SU-DHL-6 (cell line): ENCODE measurements around the gene AIMP2.
A peak's percentile ranks its signal among the peaks of the same experiment; 100 is the strongest.
"Not testable (repeated sequence)": the region's sequence is repeated elsewhere in the genome, so short reads cannot be mapped to it uniquely, and the experiment has no call there.

Source experiments
- H2AFZ ChIP-seq: fragments of 200-600 bp; sonication (generic); 2 replicates; pipeline ENCODE4 v1.6.1; 2014; ENCODE audit warnings: low read depth, mild to moderate bottlenecking, moderate library complexity, mixed read lengths, antibody characterized with exemption, low read length; ENCODE audit not compliant: severe bottlenecking
- H3F3A ChIP-seq: fragments of 200-600 bp; shearing (Covaris generic); 2 replicates; pipeline ENCODE4 v1.6.0; 2016; ENCODE audit warnings: antibody characterized with exemption, mild to moderate bottlenecking; ENCODE audit not compliant: insufficient read depth
- H3K27ac ChIP-seq: fragments of 200-600 bp; sonication (generic); 2 replicates; pipeline ENCODE4 v1.5.1; 2016; ENCODE audit warnings: low read depth, mild to moderate bottlenecking, low read length, moderate library complexity, mixed read lengths
- H3K27me3 ChIP-seq: fragments of 200-600 bp; sonication (generic), shearing (Covaris generic); 2 replicates; pipeline ENCODE4 v1.6.0; 2014; ENCODE audit warnings: mild to moderate bottlenecking, low read length
- H3K36me3 ChIP-seq: fragments of 200-600 bp; sonication (generic); 2 replicates; pipeline ENCODE4 v1.6.1; 2014; ENCODE audit warnings: mild to moderate bottlenecking, low read length, mixed read lengths
- H3K4me2 ChIP-seq: fragments of 300-600, 200-600 bp; shearing (Covaris generic), sonication (generic); 2 replicates; pipeline ENCODE4 v1.6.0; 2014; ENCODE audit warnings: low read length, low read depth, mild to moderate bottlenecking; ENCODE audit not compliant: poor library complexity, severe bottlenecking
- H3K4me3 ChIP-seq: fragments of 200-600 bp; sonication (generic); 2 replicates; pipeline ENCODE4 v1.5.1; 2014; ENCODE audit warnings: antibody characterized with exemption, low read length, mild to moderate bottlenecking, mixed read lengths; ENCODE audit not compliant: insufficient read depth, poor library complexity, severe bottlenecking
- H3K79me2 ChIP-seq: fragments of 200-600 bp; sonication (generic); 2 replicates; pipeline ENCODE4 v1.6.1; 2014; ENCODE audit warnings: mild to moderate bottlenecking, low read length, moderate library complexity; ENCODE audit not compliant: insufficient read depth
- H3K9ac ChIP-seq: fragments of 200-600 bp; sonication (generic); 2 replicates; pipeline ENCODE4 v1.7.0; 2014; ENCODE audit warnings: mild to moderate bottlenecking, low read length
- H3K9me2 ChIP-seq: fragments of 200-600 bp; sonication (generic); replicated peaks from 2 replicates; pipeline ENCODE4 v1.6.1; 2014; ENCODE audit warnings: low read length; ENCODE audit not compliant: insufficient read depth
- H3K9me3 ChIP-seq: fragments of 200-600 bp; sonication (generic); 2 replicates; pipeline ENCODE4 v1.6.1; 2014; ENCODE audit warnings: low read length, mixed read lengths; ENCODE audit not compliant: insufficient read depth
- H4K20me1 ChIP-seq: fragments of 200-600 bp; sonication (generic); 2 replicates; pipeline ENCODE4 v1.6.1; 2014; ENCODE audit warnings: low read depth, mild to moderate bottlenecking, antibody characterized with exemption, low read length, moderate library complexity, mixed read lengths
- CTCF ChIP-seq: fragments of 200-600 bp; sonication (generic); IDR thresholded peaks from one replicate; pipeline ENCODE4 v1.5.1; 2017; ENCODE audit warnings: antibody characterized with exemption, mild to moderate bottlenecking, low read length, moderate library complexity; ENCODE audit not compliant: insufficient read depth, poor library complexity, severe bottlenecking
- EZH2phosphoT487 ChIP-seq: fragments of 200-600 bp; sonication (generic), shearing (Covaris generic); conservative IDR thresholded peaks from 2 replicates; pipeline ENCODE4 v1.6.1; 2018; ENCODE audit warnings: mild to moderate bottlenecking, antibody characterized with exemption, low read length, moderate library complexity, mixed read lengths

Gene AIMP2

GRCh38 chr7:5987061-5987460 lies 22.0 kb upstream of the AIMP2 start:
- not testable (repeated sequence) for H3F3A ChIP-seq, H3K9me3 ChIP-seq
- H3K36me3 ChIP-seq: peaks cover 13% of the 10 kb centered on the region; the same call in 1 of the 2 replicates

GRCh38 chr7:5997210-5997808 lies 11.8 kb upstream of the AIMP2 start:
- Histone ChIP-seq H3K9ac (no peak overlapping the region), H3K27me3 (no peaks in the 10 kb centered on the region), H4K20me1 (no peaks in the 10 kb centered on the region), H3K27ac (no peak overlapping the region), H3K36me3 (peaks cover 35% of the 10 kb centered on the region), H2AFZ (no peak overlapping the region), H3K9me3 (no peaks in the 10 kb centered on the region), H3K9me2 (no peaks in the 10 kb centered on the region), H3K4me2 (no peak overlapping the region), H3K79me2 (no peaks in the 10 kb centered on the region), H3F3A (no peaks in the 10 kb centered on the region), H3K4me3 (no peak overlapping the region)
- peak; percentile 80 for TF ChIP-seq CTCF
- no peak for TF ChIP-seq EZH2phosphoT487

More at GRCh38 chr7:5987061-5987460, 22.0 kb upstream of the AIMP2 start:
- not testable (repeated sequence) for H2AFZ ChIP-seq, H3K27me3 ChIP-seq, H3K79me2 ChIP-seq, H3K4me3 ChIP-seq, H3K27ac ChIP-seq, H3K9ac ChIP-seq, H3K9me2 ChIP-seq, H3K4me2 ChIP-seq, H4K20me1 ChIP-seq

- no peak for TF ChIP-seq EZH2phosphoT487
- TF ChIP-seq CTCF: no peak
- Histone ChIP-seq H3F3A (peaks cover 24% of the 10 kb centered on the region), H2AFZ (no peak overlapping the region), H3K27ac (peak overlapping the region; percentile 77), H3K9ac (peak overlapping the region; percentile 84), H3K79me2 (peaks cover 47% of the 10 kb centered on the region), H3K9me2 (no peaks in the 10 kb centered on the region), H3K9me3 (no peaks in the 10 kb centered on the region), H4K20me1 (no peaks in the 10 kb centered on the region), H3K4me2 (peak overlapping the region; percentile 92), H3K36me3 (peaks cover 8% of the 10 kb centered on the region; the same call in 1 of the 2 replicates), H3K4me3 (peak overlapping the region; percentile 81), H3K27me3 (no peaks in the 10 kb centered on the region)
These were observed 1.7 kb upstream of the AIMP2 start for GRCh38 chr7:6007386-6007785.

DNA sequence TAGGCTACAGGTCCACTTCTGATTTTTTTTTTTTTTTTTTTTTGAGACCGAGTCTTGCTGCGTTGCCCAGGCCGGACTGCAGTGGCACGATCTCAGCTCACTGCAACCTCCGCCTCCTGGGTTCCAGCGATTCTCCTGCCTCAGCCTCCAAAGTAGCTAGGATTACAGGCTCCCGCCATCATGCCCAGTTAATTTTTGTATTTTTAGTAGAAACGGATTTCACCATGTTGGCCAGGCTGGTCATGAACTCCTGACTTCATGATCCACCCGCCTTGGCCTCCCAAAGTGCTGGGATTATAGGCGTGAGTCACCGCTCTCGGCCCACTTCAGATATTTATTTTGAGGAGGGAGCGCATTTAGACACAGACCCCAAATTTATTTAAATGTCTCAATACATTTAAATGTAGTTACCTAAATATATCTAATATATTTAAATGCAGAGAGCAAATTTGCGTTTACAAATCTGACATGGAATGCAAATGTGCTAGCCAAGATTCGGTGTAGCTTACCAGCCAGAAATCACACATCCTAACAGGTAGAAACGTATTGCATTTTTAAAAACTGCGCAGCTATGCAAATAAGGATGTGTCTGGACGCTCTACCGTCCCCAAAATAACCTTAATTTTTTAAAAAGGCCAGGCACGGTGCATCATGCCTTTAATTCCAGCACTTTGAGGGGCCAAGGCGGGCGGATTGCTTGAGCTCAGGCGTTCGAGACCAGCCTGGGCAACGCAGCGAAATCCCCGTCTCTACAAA lies 1.1 kb upstream of the AIMP2 start:
- H3K27me3 ChIP-seq, H3K9me3 ChIP-seq, H4K20me1 ChIP-seq, H3K9me2 ChIP-seq, H2AFZ ChIP-seq, H3K36me3 ChIP-seq: not testable (repeated sequence)
- peaks cover 25% of the 10 kb centered on the region for H3F3A ChIP-seq
- H3K4me2 ChIP-seq: peak overlapping the region; percentile 92
- peaks cover 53% of the 10 kb centered on the region for H3K79me2 ChIP-seq
- peak overlapping the region; percentile 81 for H3K4me3 ChIP-seq
- H3K9ac ChIP-seq: peak overlapping the region; percentile 84
- H3K27ac ChIP-seq: peak overlapping the region; percentile 77

DNA sequence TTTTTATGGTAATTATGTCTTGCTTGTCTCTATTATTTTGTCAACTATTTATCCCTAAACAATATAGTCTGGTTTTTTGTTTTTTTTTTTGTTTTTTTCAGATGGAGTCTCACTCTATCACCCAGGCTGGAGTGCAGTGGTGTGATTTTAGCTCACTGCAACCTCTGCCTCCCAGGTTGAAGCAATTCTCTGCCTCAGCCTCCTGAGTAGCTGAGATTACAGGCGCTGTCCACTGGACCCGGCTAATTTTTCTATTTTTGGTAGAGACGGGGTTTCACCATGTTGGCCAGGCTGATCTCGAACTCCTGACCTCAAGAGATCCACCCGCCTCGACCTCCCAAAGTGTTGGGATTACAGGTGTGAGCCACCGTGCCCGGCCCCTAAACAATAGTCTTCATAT lies 1.3 kb downstream of the AIMP2 start:
- H3K4me3 ChIP-seq: peak overlapping the region; percentile 81

More for the DNA sequence above, 1.3 kb downstream of the AIMP2 start:
- not testable (repeated sequence) for H3K9me2 ChIP-seq, H3K36me3 ChIP-seq, H4K20me1 ChIP-seq, H3K9me3 ChIP-seq, H3K27me3 ChIP-seq, H2AFZ ChIP-seq
- Histone ChIP-seq H3F3A (peaks cover 25% of the 10 kb centered on the region), H3K4me2 (peak overlapping the region; percentile 80), H3K9ac (peak overlapping the region; percentile 84), H3K79me2 (peaks cover 57% of the 10 kb centered on the region), H3K27ac (peak overlapping the region; percentile 21; the same call in 1 of the 2 replicates)
